ENCODE data around the gene SVIL.

The SVIL gene

DNA sequence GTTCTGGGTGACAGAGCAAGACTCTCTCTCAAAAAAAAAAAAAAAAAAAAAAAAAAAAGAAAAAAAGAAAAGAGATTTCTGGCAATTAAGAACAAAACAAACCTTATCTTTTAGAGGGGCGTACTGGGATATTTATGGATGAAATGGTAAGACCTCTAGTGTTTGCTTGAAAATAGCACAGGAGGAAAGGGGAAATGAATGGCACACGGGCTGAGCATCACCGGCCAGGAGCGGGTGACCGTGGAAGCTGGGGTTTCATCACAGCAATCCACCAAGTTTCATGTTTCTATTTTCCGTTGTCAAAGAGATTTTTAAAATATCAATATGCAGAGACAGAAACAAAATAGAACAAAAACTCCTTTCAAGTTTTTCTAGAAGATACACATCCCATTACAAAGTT is 105.6 kb downstream of the SVIL start:
- TF ChIP-seq, protein P1, sequence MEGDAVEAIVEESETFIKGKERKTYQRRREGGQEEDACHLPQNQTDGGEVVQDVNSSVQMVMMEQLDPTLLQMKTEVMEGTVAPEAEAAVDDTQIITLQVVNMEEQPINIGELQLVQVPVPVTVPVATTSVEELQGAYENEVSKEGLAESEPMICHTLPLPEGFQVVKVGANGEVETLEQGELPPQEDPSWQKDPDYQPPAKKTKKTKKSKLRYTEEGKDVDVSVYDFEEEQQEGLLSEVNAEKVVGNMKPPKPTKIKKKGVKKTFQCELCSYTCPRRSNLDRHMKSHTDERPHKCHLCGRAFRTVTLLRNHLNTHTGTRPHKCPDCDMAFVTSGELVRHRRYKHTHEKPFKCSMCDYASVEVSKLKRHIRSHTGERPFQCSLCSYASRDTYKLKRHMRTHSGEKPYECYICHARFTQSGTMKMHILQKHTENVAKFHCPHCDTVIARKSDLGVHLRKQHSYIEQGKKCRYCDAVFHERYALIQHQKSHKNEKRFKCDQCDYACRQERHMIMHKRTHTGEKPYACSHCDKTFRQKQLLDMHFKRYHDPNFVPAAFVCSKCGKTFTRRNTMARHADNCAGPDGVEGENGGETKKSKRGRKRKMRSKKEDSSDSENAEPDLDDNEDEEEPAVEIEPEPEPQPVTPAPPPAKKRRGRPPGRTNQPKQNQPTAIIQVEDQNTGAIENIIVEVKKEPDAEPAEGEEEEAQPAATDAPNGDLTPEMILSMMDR (IDR thresholded peaks at IDR 0.05; ENCODE audit: insufficient read depth, missing control alignments) = no peak
- FAIRE-seq (no peak), DNase-seq (ENCODE audit: insufficient read length, low spot score) (no peak)

DNA sequence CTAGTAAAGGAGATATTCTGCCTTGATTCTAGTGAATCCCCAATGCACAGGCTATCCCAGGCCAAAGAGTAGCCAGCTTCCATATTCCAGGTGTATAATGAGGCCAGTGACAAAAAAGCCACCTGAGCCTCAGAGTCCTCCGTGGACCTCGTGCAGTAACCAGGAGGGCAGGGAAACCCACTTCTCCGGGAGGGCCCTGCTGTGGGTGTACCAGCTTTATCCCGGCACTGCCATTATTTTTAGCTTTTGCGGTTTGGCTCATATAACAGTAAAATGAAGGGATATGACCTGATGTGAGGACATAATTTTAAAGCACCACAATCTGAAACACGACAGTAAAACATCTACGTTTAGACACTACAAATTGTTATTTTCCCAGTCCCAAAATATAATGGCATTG is 109.0 kb downstream of the SVIL start:
- no peak for FAIRE-seq
- TF ChIP-seq, protein P1 (IDR thresholded peaks at IDR 0.05; ENCODE audit: insufficient read depth, missing control alignments) = no peak
- no peak for DNase-seq (ENCODE audit: insufficient read length, low spot score)

DNA sequence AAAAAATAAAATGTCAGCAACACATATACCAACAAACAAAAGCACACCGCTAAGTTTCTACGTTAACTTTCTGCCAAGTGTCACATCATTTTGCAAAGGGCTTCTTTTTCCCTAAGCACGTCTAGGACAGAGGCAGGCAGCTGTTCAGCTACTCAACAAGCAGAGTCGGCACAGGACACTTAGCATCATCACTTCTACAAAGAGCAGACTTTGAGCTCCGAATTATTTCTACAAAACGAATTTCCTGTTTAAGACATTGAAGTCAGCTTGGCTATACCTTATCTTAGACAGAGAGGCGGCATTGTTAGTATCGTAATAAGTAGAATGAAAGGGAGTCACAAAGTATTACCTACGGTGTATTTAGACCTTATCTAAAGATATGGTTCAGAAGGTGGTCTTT is 110.1 kb downstream of the SVIL start:
- TF ChIP-seq, protein P1 (IDR thresholded peaks at IDR 0.05; ENCODE audit: insufficient read depth, missing control alignments) = no peak
- FAIRE-seq = no peak
- no peak for DNase-seq (ENCODE audit: insufficient read length, low spot score)

DNA sequence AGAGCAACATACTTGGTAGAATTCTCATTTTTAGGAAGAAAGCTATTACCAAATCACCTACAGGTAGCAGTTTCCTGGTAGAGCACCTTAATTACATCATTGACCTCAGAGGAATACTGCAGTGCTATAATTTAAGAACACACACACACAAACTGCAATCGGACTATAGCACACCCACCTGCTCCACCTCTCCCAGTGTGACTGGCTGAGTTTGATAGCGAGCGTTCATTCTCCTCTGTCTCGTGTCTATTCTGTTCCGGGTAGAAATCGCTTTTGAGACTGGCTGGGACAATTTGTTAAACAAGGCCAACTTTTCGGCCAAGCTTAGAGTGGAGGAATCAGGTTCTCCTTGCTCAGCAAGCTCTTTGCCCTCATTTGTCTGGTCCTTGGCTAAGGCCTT is 110.5 kb downstream of the SVIL start:
- TF ChIP-seq, protein P1 (IDR thresholded peaks at IDR 0.05; ENCODE audit: insufficient read depth, missing control alignments) = no peak
- FAIRE-seq = no peak

DNA sequence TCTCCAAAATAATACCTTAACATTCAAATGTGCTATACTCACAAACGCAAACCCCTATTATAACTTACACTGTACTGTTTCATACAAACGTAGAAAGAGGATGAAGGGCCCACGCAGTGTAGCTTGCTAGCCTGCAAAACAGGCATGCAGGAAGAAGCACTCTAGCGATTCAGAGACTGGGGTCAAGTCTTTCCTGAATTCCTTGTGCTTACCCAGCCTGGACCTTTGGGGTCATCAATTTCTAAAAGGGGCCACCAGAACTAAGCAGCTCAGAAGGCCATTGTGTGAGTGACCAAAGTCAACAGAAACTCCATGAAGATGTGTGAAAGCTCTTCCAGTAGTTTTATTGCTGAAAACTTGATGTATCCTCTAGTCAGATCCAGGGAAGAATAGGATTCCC is 111.9 kb downstream of the SVIL start:
- DNase-seq (ENCODE audit: insufficient read length, low spot score) = no peak
- TF ChIP-seq, protein P1 (IDR thresholded peaks at IDR 0.05; ENCODE audit: insufficient read depth, missing control alignments) = no peak
- no peak for FAIRE-seq

More for the DNA sequence above, 110.5 kb downstream of the SVIL start:
- no peak for DNase-seq (ENCODE audit: insufficient read length, low spot score)

DNA sequence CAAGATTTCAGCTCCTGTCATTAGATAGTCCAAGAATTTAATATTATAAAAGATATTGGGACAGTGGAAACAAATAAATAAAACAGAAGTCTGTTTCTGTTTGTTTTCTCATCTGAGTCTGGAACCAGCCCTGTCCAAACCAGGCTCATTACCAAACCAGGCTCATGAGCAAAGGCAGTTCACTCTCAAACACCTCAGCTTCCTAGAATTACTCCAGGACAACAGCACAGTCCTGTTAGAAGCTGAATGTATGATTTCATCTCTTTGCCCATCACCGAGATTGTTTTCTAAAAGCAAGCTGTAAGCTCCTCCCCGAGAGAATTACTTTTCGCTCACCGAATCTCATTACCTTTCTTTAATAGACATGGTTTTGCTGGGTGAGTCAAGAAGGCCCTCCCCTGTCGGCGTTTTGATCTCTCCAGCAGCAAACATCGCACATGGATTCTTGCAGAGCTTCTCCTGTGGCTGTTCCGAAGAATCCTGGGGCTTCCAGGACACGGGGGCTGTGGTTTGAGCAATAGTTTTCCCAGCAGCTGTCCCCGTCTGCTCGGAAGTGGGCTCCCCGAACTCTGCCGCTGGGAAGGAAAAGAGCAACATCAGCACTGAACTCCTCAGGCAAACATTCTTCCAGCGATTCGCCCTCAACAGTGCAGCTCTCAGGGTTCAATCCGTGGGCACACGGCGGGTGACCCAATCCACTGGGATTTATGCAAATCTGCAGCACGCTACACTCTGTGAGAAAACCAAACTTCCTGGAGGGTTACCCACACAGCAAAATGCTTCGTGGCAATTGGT is 112.5 kb downstream of the SVIL start:
- TF ChIP-seq, protein P1 (IDR thresholded peaks at IDR 0.05; ENCODE audit: insufficient read depth, missing control alignments) = no peak
- FAIRE-seq = no peak

DNA sequence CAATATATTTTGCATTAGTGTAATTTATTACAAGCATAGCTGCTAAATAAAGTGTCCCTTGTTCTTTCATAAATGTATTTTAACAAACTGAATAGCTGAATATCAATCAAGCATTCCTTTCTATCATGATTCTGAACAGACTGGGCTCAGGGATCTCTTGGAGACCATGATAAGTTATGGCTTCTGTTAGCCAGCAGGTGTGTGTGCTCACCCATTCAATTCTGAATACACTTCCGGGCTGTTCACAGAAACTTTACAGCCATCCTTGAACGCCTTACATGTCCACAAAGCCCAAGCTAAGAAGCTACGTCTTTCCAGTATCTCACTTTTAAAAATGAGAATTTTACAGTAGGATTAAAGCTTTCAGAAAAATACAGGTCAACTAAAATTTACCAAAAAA is 115.1 kb downstream of the SVIL start:
- DNase-seq (ENCODE audit: insufficient read length, low spot score) (no peak), FAIRE-seq (no peak)
- TF ChIP-seq, protein P1 (IDR thresholded peaks at IDR 0.05; ENCODE audit: insufficient read depth, missing control alignments) = no peak

More for the DNA sequence above, 112.5 kb downstream of the SVIL start:
- no peak for DNase-seq (ENCODE audit: insufficient read length, low spot score)

Measured in D721Med (cell line).